ENCODE data around the gene RELL1. TPM values are rescaled to one million over a fixed set of nuclear protein-coding genes. Genes with fewer than 3 reads are reported as not detected.

RELL1 gene
- total RNA-seq, 1 donor from 2014 or later = 22.2 TPM

GRCh38 chr4:37693030-37693429 is 6.9 kb upstream of the RELL1 start:
- Histone ChIP-seq H3K4me3 (no peak overlapping the region), H3K36me3 (no peaks in the 10 kb centered on the region), H3K27ac (replicated peaks) (no peak overlapping the region), H3K27me3 (ENCODE audit: low read depth) (no peaks in the 10 kb centered on the region), H3K4me1 (no peaks in the 10 kb centered on the region), H3K9me3 (replicated peaks) (peaks cover 5% of the 10 kb centered on the region)
- no peak for TF ChIP-seq CTCF (IDR thresholded peaks at IDR 0.05; ENCODE audit: borderline replicate concordance)
- intact Hi-C loops (cut with micrococcal nuclease) = no loop called here
- no peak for DNase-seq

- H3K36me3 ChIP-seq = no peaks in the 10 kb centered on the region
- TF ChIP-seq CTCF (IDR thresholded peaks at IDR 0.05; ENCODE audit: borderline replicate concordance) = no peak
- H3K27me3 ChIP-seq (ENCODE audit: low read depth) = no peaks in the 10 kb centered on the region
- no peak for DNase-seq
- no peak overlapping the region for H3K27ac ChIP-seq (replicated peaks)
- H3K4me3 ChIP-seq = no peak overlapping the region
- peaks cover 9% of the 10 kb centered on the region for H3K4me1 ChIP-seq
- peaks cover 5% of the 10 kb centered on the region for H3K9me3 ChIP-seq (replicated peaks)
- intact Hi-C loops (cut with micrococcal nuclease) = no loop called here
Measured at GRCh38 chr4:37690976-37691375, 4.8 kb upstream of the RELL1 start.

- Histone ChIP-seq H3K27ac (replicated peaks) (no peak overlapping the region), H3K4me3 (no peak overlapping the region), H3K27me3 (ENCODE audit: low read depth) (no peaks in the 10 kb centered on the region), H3K36me3 (no peaks in the 10 kb centered on the region), H3K4me1 (peaks cover 23% of the 10 kb centered on the region), H3K9me3 (replicated peaks) (peaks cover 5% of the 10 kb centered on the region)
- no peak for TF ChIP-seq CTCF (IDR thresholded peaks at IDR 0.05; ENCODE audit: borderline replicate concordance)
- intact Hi-C loops (cut with micrococcal nuclease) = loop anchor here (10.0 kb wide), 1 partner anchor 85 kb away; no protein-coding TSS in a partner anchor
- no peak for DNase-seq
Measured at GRCh38 chr4:37689353-37690095, 3.3 kb upstream of the RELL1 start.

GRCh38 chr4:37687681-37688080 is 1.5 kb upstream of the RELL1 start:
- Histone ChIP-seq H3K9me3 (replicated peaks) (no peaks in the 10 kb centered on the region), H3K4me1 (peaks cover 40% of the 10 kb centered on the region), H3K27ac (replicated peaks) (peak overlapping the region; percentile 86), H3K36me3 (no peaks in the 10 kb centered on the region), H3K4me3 (no peak overlapping the region), H3K27me3 (ENCODE audit: low read depth) (no peaks in the 10 kb centered on the region)
- no peak for TF ChIP-seq CTCF (IDR thresholded peaks at IDR 0.05; ENCODE audit: borderline replicate concordance)
- intact Hi-C loops (cut with micrococcal nuclease) = loop anchor here (10.0 kb wide), 1 partner anchor 83 kb away; no protein-coding TSS in a partner anchor
- no peak for DNase-seq

GRCh38 chr4:37687194-37687562 is 1.0 kb upstream of the RELL1 start:
- H3K9me3 ChIP-seq (replicated peaks) = no peaks in the 10 kb centered on the region
- DNase-seq = no peak
- no peaks in the 10 kb centered on the region for H3K27me3 ChIP-seq (ENCODE audit: low read depth)
- H3K4me1 ChIP-seq = peaks cover 45% of the 10 kb centered on the region
- H3K36me3 ChIP-seq = no peaks in the 10 kb centered on the region
- intact Hi-C loops (cut with micrococcal nuclease) = loop anchor here (10.0 kb wide), 1 partner anchor 82 kb away; no protein-coding TSS in a partner anchor
- peak overlapping the region; percentile 86 for H3K27ac ChIP-seq (replicated peaks)
- peak overlapping the region; percentile 92 for H3K4me3 ChIP-seq
- TF ChIP-seq CTCF (IDR thresholded peaks at IDR 0.05; ENCODE audit: borderline replicate concordance) = no peak
